Sigmoid colon (tissue), 7 donors: ENCODE measurements around the gene GNG11. TPM values are rescaled to one million over a fixed set of nuclear protein-coding genes. Genes with fewer than 3 reads are reported as not detected.

Experiments
- DNase-seq: peaks from one replicate; pipeline ENCODE4 v3.0.0-alpha.2; 2019
- H3K27ac ChIP-seq, 4 donors: fragments of 200-600 bp; sonication (generic); one replicate each; pipeline ENCODE4 v1.5.1; 2016 to 2019; ENCODE audit warnings: mild to moderate bottlenecking in 1 of 4
- H3K27me3 ChIP-seq, 3 donors: fragments of 200-600 bp; sonication (generic); one replicate each; pipeline ENCODE4 v1.5.1; 2019; ENCODE audit warnings: mild to moderate bottlenecking in 1 of 3
- H3K36me3 ChIP-seq, 4 donors: fragments of 200-600 bp; sonication (generic); one replicate each; pipeline ENCODE4 v1.5.1; 2016 to 2019
- H3K4me1 ChIP-seq, 4 donors: fragments of 200-600 bp; sonication (generic); one replicate each; pipeline ENCODE4 v1.5.1; 2017 to 2019
- H3K4me3 ChIP-seq, 4 donors: fragments of 200-600 bp; sonication (generic); one replicate each; pipeline ENCODE4 v1.5.1; 2017 to 2019; ENCODE audit warnings: mild to moderate bottlenecking in 2 of 4, moderate library complexity in 1 of 4
- H3K9me3 ChIP-seq, 4 donors: fragments of 200-600 bp in 3 of 4; sonication (generic) in 3 of 4; one replicate each; pipeline versions ENCODE4 v1.5.1 to v1.6.1; 2013 to 2019
- EP300 ChIP-seq, 4 donors: sonication (generic); formaldehyde crosslinking; IDR thresholded peaks; one replicate each; pipeline ENCODE4 v1.6.1; 2017; ENCODE audit warnings: antibody characterized with exemption in 4 of 4
- POLR2A ChIP-seq, 2 donors: fragments of 450-650 bp; IDR thresholded peaks; one replicate each; pipeline ENCODE4 v1.6.1; 2016; ENCODE audit warnings: antibody characterized with exemption in 2 of 2, mild to moderate bottlenecking in 2 of 2, moderate library complexity in 2 of 2
- POLR2AphosphoS5 ChIP-seq, 4 donors: sonication (generic); formaldehyde crosslinking; IDR thresholded peaks; one replicate each; pipeline ENCODE4 v1.6.1; 2017; ENCODE audit warnings: antibody characterized with exemption in 4 of 4
- WGBS, 2 donors: extraction: QIAGEN DNeasy Blood & Tissue Kit; methylation state at CpG; one replicate each; pipeline ENCODE4 v1.1.7; 2013; 5-methylcytosine and 5-hydroxymethylcytosine counted together
- intact Hi-C: fragments of 100-400 bp; cut with DNase I; formaldehyde crosslinking; loops from one replicate; pipeline ENCODE4 v1.15.1; 2023
- polyA plus RNA-seq, 3 donors: library from polyadenylated mRNA; stranded (reverse); fragments of 200-250 nt; gene quantifications; one replicate each; pipeline ENCODE4 v1.2.3, GENCODE V29; 2013
- total RNA-seq, 4 donors: library from RNA; depleted of rRNA; stranded (reverse); fragments of >200 nt; gene quantifications; one replicate each; pipeline ENCODE4 v1.1.0, GENCODE V29; 2016
- TF ChIP-seq, protein P1 (sequence below), 4 experiments: fragments of 450-650 bp in 3 of 4; fragments of 200-600 bp in 1 of 4; IDR thresholded peaks; one replicate each; pipeline ENCODE4 v1.5.1; 2016 to 2019; ENCODE audit warnings: antibody characterized with exemption in 4 of 4, mild to moderate bottlenecking in 3 of 4, moderate library complexity in 2 of 4
- donor health status: healthy with polysubstance abuse.
- donor health status: Bipolar disorder and iron deficiency.
- donor health status: healthy.

GNG11 gene
- total and polyA plus RNA-seq, 7 donors, result 8.1 to 34.2 (median 14.1) TPM

DNA sequence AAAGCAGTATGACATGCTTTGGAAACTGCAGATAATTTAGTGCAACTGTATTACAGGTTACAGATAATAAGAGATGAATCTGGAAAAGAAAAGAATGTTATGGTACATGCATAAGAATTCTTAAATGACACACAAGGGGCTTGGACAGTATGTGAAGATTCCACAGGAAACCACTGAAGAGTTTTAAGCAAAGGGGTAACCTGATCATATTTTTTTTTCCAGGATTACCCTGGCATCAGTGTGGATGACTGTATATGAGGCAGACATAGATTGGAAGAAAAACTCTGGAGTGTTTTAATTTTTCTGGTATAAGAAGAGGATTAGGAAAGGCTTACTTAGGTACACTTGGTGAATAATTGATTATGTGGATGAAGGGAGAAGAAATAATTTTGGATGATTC, 39.1 kb upstream of the GNG11 start:
- no peaks in the 10 kb centered on the region for H3K27me3 ChIP-seq
- H3K27ac ChIP-seq, result no peak overlapping the region
- no peak for DNase-seq
- H3K4me3 ChIP-seq, result no peak overlapping the region
- no peaks in the 10 kb centered on the region for H3K36me3 ChIP-seq
- H3K4me1 ChIP-seq, result no peaks in the 10 kb centered on the region
- intact Hi-C loops, result no loop called here
- no peaks in the 10 kb centered on the region for H3K9me3 ChIP-seq
- TF ChIP-seq POLR2A (IDR thresholded peaks at IDR 0.05) (no peak), EP300 (IDR thresholded peaks at IDR 0.05) (no peak), POLR2AphosphoS5 (IDR thresholded peaks at IDR 0.05) (no peak)
- TF ChIP-seq, protein P1, sequence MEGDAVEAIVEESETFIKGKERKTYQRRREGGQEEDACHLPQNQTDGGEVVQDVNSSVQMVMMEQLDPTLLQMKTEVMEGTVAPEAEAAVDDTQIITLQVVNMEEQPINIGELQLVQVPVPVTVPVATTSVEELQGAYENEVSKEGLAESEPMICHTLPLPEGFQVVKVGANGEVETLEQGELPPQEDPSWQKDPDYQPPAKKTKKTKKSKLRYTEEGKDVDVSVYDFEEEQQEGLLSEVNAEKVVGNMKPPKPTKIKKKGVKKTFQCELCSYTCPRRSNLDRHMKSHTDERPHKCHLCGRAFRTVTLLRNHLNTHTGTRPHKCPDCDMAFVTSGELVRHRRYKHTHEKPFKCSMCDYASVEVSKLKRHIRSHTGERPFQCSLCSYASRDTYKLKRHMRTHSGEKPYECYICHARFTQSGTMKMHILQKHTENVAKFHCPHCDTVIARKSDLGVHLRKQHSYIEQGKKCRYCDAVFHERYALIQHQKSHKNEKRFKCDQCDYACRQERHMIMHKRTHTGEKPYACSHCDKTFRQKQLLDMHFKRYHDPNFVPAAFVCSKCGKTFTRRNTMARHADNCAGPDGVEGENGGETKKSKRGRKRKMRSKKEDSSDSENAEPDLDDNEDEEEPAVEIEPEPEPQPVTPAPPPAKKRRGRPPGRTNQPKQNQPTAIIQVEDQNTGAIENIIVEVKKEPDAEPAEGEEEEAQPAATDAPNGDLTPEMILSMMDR (IDR thresholded peaks at IDR 0.05), result no peak

DNA sequence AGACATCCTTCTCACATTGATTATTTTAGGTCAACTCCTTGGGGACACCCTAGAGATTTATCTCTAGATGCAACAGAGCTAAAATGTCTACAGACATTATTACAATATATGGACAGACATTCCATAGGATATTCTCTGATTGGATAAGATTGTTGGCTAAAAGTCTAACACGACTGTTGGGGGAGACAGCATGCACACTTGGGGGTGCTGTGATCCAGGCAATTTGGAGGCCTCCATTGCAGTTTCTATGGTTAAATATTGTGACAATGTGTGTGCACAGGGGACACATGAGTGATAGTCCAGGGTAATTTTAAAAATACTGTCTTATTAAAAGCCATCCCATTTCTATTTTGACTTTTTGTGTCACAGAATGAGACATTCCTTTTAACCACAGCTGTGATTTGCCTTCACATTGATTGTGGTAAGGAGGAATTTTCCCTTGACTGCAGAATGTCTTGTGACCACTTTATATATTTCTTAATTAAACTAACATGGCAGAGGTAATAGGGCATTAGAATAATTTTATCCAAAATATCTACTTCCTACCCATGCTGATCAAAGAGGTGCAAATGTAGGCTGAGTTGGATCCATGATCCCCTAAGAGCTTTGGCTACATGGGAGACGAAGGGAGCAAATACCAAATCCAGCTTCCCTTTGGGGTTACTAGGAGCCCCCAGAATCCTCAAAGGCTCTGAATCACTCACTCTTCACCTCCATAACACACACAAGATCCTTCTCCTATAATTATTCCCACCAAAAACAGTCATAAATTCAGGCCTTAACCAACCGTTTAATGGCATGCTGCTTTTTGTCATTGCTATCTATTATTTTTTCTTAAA, 38.2 kb upstream of the GNG11 start:
- Histone ChIP-seq H3K36me3 (no peaks in the 10 kb centered on the region), H3K9me3 (no peaks in the 10 kb centered on the region), H3K27me3 (no peaks in the 10 kb centered on the region), H3K27ac (no peak overlapping the region), H3K4me3 (no peak overlapping the region), H3K4me1 (no peaks in the 10 kb centered on the region)
- TF ChIP-seq, protein P1 (IDR thresholded peaks at IDR 0.05), result no peak
- TF ChIP-seq POLR2A (IDR thresholded peaks at IDR 0.05), result no peak
- no peak for TF ChIP-seq EP300 (IDR thresholded peaks at IDR 0.05)
- no peak for TF ChIP-seq POLR2AphosphoS5 (IDR thresholded peaks at IDR 0.05)
- intact Hi-C loops, result no loop called here
- 69 to 83% methylated on average over 3 of the region's 3 CpGs for WGBS, 2 donors
- DNase-seq, result no peak

DNA sequence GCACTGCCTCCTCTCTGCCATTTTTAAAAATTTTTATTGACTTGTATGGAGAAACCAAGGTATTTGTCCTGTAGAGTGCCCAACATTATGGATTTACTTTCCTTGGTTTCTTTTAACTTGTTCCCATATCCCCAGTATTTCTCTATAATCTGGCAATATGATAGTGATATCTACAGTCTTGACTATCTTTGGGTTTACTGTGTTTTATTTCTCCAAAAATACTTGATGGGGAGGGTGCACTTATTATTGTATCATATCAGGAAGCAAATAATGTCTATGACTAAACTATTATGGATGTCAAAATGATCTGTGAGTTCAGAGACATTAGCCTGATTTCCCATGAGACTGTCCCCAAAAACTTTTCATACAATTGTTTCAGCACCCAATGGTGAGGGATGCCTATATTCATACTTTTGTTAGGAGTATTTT, 37.6 kb upstream of the GNG11 start:
- Histone ChIP-seq H3K9me3 (no peaks in the 10 kb centered on the region), H3K36me3 (no peaks in the 10 kb centered on the region), H3K27me3 (no peaks in the 10 kb centered on the region), H3K4me1 (no peaks in the 10 kb centered on the region), H3K4me3 (no peak overlapping the region), H3K27ac (no peak overlapping the region)
- no peak for TF ChIP-seq EP300 (IDR thresholded peaks at IDR 0.05)
- no peak for DNase-seq
- intact Hi-C loops, result no loop called here

DNA sequence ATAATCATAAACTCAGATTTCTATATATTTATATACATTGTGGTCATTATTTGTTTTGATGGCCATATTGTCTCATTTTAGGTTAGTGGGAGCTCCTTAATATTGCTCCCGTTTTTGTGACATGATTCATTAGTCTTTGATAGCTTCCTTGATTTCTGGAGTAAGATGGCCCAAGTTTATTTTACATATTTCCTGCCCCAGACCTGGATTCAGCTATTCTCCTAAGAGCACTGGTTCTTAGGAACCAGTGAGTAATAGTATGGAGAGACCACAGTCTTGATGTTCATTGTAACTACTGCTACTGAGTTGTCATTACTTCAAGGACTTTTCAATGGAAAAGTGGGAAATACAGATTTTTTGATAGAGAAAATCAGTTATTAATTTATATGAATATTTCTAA, 37.0 kb upstream of the GNG11 start:
- H3K27me3 ChIP-seq, result no peaks in the 10 kb centered on the region
- no peak for DNase-seq
- TF ChIP-seq, protein P1 (IDR thresholded peaks at IDR 0.05), result no peak
- no peak for TF ChIP-seq EP300 (IDR thresholded peaks at IDR 0.05)
- TF ChIP-seq POLR2AphosphoS5 (IDR thresholded peaks at IDR 0.05), result no peak
- H3K4me3 ChIP-seq, result no peak overlapping the region
- WGBS, 2 donors, result 82 to 89% methylated on average over 1 of the region's 1 CpG
- intact Hi-C loops, result no loop called here
- no peaks in the 10 kb centered on the region for H3K4me1 ChIP-seq
- no peaks in the 10 kb centered on the region for H3K9me3 ChIP-seq
- no peak overlapping the region for H3K27ac ChIP-seq
- H3K36me3 ChIP-seq, result no peaks in the 10 kb centered on the region

DNA sequence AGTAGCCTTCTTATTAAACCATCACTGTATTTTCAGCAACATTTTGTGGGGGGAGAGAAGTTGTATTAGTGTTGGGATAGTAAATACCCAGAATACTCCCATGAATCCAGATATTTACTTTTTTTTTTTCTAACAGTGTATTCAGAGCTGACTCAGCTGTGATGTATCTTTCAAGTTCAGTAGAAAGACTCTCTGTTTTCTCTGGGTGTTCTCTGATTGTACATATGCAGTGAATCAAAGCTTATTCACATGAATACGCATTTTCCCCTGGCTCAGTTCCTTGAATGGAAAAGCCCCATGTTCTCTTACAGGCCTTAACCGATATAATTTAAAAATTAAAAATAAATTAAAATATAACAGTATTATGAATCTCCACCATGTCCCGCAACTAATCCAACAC, 32.3 kb upstream of the GNG11 start:
- Histone ChIP-seq H3K4me1 (peaks cover 0 to 7% (median 4%) of the 10 kb centered on the region in 4 donors), H3K36me3 (no peaks in the 10 kb centered on the region), H3K4me3 (no peak overlapping the region), H3K9me3 (no peaks in the 10 kb centered on the region), H3K27me3 (peaks cover 0 to 14% (median 0%) of the 10 kb centered on the region in 3 donors), H3K27ac (no peak overlapping the region)
- WGBS, 2 donors, result 88 to 89% methylated on average over 3 of the region's 3 CpGs
- intact Hi-C loops, result no loop called here
- TF ChIP-seq, protein P1 (IDR thresholded peaks at IDR 0.05), result no peak
- no peak for TF ChIP-seq EP300 (IDR thresholded peaks at IDR 0.05)
- TF ChIP-seq POLR2AphosphoS5 (IDR thresholded peaks at IDR 0.05), result no peak
- TF ChIP-seq POLR2A (IDR thresholded peaks at IDR 0.05), result no peak
- no peak for DNase-seq
